Thoracic aorta (tissue), 2 donors: ENCODE measurements around the gene SHISA6. TPM values are rescaled to one million over a fixed set of nuclear protein-coding genes. Genes with fewer than 3 reads are reported as not detected.

Source experiments
- ATAC-seq: fragments of 150-250 bp; one replicate; pipeline ENCODE4 v1.8.0; 2017; ENCODE audit warnings: low read depth; ENCODE audit not compliant: insufficient number of reproducible peaks, low FRiP score
- DNase-seq: peaks from one replicate; pipeline ENCODE4 v3.0.0-alpha.2; 2020; ENCODE audit warnings: low spot score
- H3K27ac ChIP-seq, 2 donors: fragments of 200-600 bp; sonication (generic); 1 replicate in 1 of 2; 2 replicates in 1 of 2; pipeline ENCODE4 v1.5.1; 2016; ENCODE audit warnings: mild to moderate bottlenecking in 2 of 2, moderate library complexity in 2 of 2
- H3K27me3 ChIP-seq: fragments of 200-600 bp; sonication (generic); replicated peaks from 2 replicates; pipeline ENCODE4 v1.6.0; 2016; ENCODE audit warnings: mild to moderate bottlenecking; ENCODE audit not compliant: insufficient read depth
- H3K36me3 ChIP-seq: fragments of 200-600 bp; sonication (generic); one replicate; pipeline ENCODE4 v1.5.1; 2016
- H3K4me1 ChIP-seq, 2 donors: fragments of 200-600 bp; sonication (generic); 1 replicate in 1 of 2; 2 replicates in 1 of 2; pipeline versions ENCODE4 v1.5.1 to v1.6.0; 2016; ENCODE audit warnings: low read depth in 2 of 2, mild to moderate bottlenecking in 1 of 2; ENCODE audit not compliant: control insufficient read depth in 1 of 2
- H3K4me3 ChIP-seq: fragments of 200-600 bp; sonication (generic); 2 replicates; pipeline ENCODE4 v1.5.1; 2016; ENCODE audit warnings: mild to moderate bottlenecking
- H3K9me3 ChIP-seq: fragments of 200-600 bp; sonication (generic); 2 replicates; pipeline ENCODE4 v1.5.1; 2016
- CTCF ChIP-seq: fragments of 200-600 bp; sonication (generic); IDR thresholded peaks from one replicate; pipeline ENCODE4 v1.5.1; 2019; ENCODE audit warnings: antibody characterized with exemption
- total RNA-seq, 2 donors: library from RNA; depleted of rRNA; stranded (reverse); fragments of >200 nt; gene quantifications; one replicate each; pipeline versions ENCODE4 v1.1.0 to v1.2.3, GENCODE V29; 2016

Gene SHISA6
- total RNA-seq, 2 donors from 2014 or later: under 0.01 TPM; not detected in 1

DNA sequence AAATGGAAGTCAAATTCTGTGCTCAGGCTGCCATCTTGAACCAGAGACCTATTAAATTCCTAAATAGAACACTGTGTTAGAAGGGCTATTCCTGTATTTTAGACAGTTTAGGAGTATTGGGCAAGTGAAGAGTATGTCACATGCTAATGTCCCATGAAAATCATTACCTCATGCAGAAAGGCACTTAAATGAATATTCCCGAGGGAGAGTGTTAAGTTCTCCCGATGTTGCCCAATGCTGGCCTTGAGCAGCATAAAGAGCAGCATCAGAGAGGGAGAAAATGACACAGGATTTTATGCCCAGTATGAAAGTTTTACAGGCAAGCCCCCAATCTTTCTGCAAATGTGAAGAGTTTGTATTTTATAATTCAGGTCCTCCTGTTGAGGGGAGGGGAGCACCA is 28.2 kb upstream of the SHISA6 start:
- DNase-seq (no peak), ATAC-seq (no peak)
- Histone ChIP-seq H3K4me1 (no peaks in the 10 kb centered on the region), H3K36me3 (no peaks in the 10 kb centered on the region), H3K27ac (no peak overlapping the region), H3K9me3 (peaks cover 3% of the 10 kb centered on the region), H3K4me3 (no peak overlapping the region), H3K27me3 (no peaks in the 10 kb centered on the region)
- TF ChIP-seq CTCF: no peak

- DNase-seq (no peak), ATAC-seq (no peak)
- Histone ChIP-seq H3K4me1 (no peaks in the 10 kb centered on the region), H3K27ac (no peak overlapping the region), H3K9me3 (no peaks in the 10 kb centered on the region), H3K4me3 (no peak overlapping the region), H3K36me3 (no peaks in the 10 kb centered on the region), H3K27me3 (no peaks in the 10 kb centered on the region)
- TF ChIP-seq CTCF: no peak
Measured at GRCh38 chr17:11216976-11217375, 24.0 kb upstream of the SHISA6 start.

GRCh38 chr17:11221196-11221595 is 19.8 kb upstream of the SHISA6 start:
- Histone ChIP-seq H3K27ac (no peak overlapping the region), H3K36me3 (no peaks in the 10 kb centered on the region), H3K4me1 (no peaks in the 10 kb centered on the region), H3K27me3 (no peaks in the 10 kb centered on the region), H3K4me3 (no peak overlapping the region), H3K9me3 (no peaks in the 10 kb centered on the region)
- TF ChIP-seq CTCF: no peak
- DNase-seq (no peak), ATAC-seq (no peak)

DNA sequence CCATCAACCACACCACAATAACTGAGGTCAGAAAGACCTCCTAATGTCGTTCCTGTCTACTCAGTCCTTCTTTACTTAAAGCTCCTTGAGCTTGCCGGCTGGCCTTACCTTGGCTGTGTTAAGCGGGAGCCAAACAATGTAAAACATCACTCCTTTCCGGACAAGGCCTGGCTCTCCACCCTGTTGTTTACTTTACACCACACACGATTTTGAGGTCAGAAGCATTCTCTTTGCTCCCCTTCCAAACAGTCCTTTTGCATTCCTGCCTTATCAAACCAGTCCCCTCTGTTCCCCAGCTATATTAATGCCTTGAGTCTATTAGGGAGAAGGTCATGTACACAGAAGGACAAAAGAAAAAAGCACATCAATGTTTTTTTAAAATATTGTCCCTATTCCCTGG is 19.3 kb upstream of the SHISA6 start:
- Histone ChIP-seq H3K4me3 (no peak overlapping the region), H3K4me1 (no peaks in the 10 kb centered on the region), H3K27ac (no peak overlapping the region), H3K9me3 (no peaks in the 10 kb centered on the region), H3K27me3 (no peaks in the 10 kb centered on the region), H3K36me3 (no peaks in the 10 kb centered on the region)
- ATAC-seq (no peak), DNase-seq (no peak)
- no peak for TF ChIP-seq CTCF

DNA sequence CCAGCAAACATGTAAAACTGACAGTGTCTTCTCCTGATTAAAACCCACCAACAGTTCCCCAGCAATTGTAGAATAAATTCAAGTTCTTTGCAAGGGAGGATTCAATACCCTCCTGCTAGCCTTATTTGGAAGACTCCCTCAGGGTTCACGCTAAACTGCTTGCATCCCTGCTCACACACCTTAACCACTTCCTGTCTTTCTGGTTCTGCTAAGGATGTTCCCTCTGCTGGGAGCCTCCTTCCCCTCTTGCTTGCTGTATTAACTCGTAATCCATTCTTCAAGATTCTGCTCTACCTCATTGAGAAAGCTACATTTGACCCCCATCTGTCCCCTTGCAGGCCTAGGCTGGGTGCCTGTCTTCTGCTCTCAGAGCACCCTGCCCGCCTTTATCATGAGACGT is 2.3 kb upstream of the SHISA6 start:
- Histone ChIP-seq H3K4me1 (no peaks in the 10 kb centered on the region), H3K27me3 (no peaks in the 10 kb centered on the region), H3K9me3 (no peaks in the 10 kb centered on the region), H3K27ac (no peak overlapping the region), H3K4me3 (no peak overlapping the region), H3K36me3 (no peaks in the 10 kb centered on the region)
- ATAC-seq: no peak
- TF ChIP-seq CTCF: no peak
- no peak for DNase-seq
